Activated CD4-positive, alpha-beta T cell treated with anti-CD3 and anti-CD28 coated beads, Interleukin-2, Interleukin-4, amounts not matched to agents 100 ng/mL and 50 ng/mL, durations not matched to agents 16 hours and 8 hours (primary cell): ENCODE data around the gene PARD3.

ENCODE experiments used
- DNase-seq: peaks from one replicate; pipeline ENCODE4 v3.0.0-alpha.2; 2020; ENCODE audit warnings: low spot score

Gene PARD3

DNA sequence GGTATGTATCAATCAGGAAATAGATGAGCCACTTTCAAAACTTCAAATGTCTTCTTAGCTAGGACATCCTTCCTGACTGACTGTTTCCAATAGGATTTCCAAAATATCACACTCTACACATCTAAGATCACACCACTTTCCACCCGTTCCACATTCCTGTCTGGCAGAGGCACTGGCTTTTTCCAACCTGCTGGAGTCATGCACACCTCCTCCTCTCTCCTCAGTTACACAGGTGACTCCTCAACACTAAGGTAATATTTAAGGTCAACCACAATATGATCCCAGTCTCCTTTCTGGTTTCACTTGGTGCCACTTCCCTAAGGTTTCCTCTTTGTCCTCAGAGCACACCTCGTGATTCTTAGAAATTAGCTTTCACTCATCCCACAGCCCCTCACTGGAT is 196.5 kb downstream of the PARD3 start:
- DNase-seq: no peak

DNA sequence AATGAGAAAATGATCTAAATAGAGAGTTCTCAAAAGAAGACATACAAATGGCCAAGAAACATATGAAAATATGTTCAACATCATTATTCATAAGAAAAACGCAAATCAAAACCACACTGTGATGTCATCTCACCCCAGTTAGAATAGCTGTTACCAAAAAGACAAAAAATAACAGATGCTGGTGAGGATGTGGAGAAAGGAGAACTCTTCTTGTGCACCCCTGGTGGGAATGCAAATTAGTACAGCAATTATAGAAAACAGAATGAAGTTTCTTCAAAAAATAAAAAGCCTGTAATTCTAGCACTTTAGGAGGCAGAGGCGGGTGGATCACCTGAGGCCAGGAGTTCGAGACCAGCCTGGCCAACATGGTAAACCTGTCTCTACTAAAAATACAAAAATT is 199.3 kb downstream of the PARD3 start:
- no peak for DNase-seq

DNA sequence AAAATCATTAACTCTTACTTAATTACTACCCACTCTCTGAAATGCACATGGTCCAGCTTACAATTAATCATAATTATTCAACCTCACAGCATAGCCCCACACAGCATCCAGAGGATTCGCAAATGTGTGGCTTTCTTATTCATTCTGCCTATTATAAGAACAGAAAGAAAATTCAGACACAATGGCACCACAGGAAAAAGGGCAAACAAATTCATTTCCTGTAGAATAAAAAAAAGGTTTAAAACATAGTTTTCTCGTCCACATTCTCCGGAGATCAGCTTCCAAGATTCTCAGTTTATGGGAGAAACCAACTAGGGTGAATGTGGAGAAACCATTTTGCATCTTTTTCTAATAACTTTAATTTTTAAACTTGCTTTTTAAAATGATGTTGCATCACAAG is 201.6 kb downstream of the PARD3 start:
- DNase-seq: no peak

DNA sequence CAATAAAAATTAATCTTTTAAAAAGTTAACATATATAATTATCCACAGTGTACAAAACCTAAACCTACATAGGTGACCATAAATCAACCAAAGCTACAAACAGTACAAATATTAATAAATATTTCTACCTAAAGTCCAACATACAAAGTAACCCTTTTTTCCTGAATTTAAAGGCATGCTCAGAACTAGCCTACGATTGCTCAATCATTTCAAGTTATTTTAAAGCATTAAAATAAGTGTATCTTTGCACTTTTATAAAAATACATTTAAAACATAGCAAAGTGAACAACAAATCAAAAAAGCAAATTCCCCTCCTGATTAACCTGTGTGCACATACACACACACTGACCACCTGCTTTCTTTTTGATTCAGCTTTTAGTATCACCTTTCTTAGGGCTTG is 202.2 kb downstream of the PARD3 start:
- DNase-seq: no peak

DNA sequence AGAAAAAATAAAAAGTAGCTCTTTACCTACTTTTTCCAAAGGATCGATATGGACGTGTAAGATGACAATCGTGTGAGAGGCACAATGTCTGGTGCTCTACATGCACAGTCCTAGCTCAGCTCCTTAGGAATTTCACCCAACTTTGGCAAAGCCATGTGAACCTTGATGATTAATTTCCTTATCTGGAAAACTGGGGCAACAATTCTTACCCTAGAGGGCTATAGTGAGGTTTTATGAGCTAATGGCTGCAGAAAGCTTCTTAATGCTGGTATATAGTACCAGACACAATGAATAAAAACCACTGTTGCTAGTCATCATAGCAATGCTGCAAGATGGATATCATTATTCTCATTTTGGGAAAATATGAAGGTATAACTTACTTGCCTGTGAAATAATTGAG is 202.7 kb downstream of the PARD3 start:
- no peak for DNase-seq

DNA sequence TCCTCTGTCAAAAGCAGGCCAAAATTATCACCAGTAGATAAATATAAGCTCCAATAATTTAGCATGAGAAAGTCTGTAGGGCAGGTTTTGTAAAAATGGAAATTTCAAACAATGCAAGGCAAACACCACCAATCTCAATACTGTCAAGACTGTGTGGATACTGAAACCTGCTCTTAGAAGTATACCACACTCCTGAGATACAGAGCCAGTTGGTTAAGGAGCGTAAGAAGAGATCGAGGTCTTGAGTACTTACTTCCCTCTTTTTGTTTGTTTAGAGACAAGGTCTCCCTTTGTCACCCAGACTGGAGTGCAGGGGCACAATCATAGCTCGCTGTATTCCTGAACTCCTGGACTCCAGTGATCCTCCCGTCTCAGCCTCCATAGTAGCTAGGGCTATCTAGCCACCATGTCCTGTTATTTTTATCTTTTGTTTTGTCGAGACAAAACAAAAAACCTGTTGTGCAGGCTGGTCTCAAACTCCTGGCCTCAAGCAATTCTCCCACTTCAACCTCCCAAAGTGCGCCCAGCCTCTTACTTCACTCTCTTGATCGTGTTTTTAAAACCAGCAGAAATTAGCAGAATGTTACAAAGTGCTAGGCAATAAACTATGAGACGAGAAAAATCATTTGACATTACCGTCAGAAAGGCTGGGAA is 205.7 kb downstream of the PARD3 start:
- no peak for DNase-seq

DNA sequence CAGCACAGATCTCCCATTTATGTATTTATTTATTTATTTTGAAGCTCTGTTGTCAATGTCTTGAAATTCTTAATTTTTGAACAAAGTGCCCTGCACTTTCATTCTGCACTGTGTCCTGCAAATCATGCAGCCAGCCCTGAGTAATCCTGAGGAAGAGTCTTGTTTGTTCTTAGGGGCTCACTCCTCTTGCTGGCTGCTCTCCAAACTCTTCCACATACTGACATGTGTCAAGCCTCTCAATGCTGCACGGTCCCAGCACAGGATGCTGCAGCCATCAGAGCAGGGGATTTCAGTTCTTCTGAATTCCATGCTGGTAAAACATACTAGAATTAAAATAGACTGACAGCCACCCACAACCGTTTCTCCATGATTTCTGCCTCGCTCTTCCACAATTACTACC is 207.2 kb downstream of the PARD3 start:
- no peak for DNase-seq

DNA sequence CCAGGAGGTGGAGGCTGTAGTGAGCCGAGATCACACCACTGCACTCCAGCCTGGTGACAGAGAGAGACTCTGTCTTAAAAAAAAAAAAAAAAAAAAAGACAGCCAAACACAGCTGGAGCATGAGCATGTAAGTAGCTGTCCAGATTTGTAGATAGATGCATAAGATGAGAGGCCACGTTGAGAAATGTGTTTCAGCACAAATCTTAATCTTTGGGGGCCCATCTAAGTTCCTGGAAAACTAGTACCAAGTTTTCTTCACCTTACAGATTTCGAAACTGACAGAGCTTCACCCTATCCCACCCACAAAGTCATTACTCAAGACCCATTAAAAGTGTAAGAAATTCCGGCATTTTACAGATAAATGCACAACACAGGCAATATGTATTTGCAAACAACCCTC is 208.2 kb downstream of the PARD3 start:
- no peak for DNase-seq

DNA sequence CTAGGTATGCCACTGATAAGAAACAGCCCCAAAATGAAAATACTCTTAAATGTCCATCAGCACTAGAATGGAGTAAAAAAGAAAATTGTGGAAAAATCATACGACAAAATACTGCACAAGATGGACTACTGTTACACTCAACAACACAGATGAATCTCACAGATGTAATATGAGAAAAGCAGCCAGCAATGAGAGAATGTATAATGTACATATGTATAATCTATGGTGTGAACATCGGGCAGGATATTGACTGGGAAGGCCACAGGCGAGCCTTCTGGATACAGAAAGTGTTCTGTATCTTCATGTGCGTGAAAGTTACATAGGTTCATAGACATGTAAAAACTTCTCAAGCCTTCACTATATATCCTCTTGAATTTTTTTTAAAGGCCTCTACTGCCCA is 212.6 kb downstream of the PARD3 start:
- no peak for DNase-seq

DNA sequence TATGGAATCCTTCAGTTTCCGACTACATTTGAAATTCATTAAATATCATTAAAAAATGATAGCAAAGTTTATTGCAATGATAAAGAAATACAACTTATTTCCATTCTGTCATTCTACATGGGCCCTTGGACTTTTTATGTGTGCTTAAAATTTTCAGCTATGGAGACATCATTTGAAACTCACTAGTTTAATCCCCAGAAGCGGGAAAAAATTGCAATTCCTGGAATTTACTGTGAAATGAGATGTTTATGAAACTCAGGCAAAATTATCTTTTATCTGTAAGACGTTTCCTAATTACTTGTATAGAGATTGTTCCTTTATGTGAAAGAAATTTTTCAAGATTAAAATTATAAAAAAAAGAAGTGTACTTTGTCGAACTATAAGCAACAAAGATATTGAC is 213.4 kb downstream of the PARD3 start:
- no peak for DNase-seq

DNA sequence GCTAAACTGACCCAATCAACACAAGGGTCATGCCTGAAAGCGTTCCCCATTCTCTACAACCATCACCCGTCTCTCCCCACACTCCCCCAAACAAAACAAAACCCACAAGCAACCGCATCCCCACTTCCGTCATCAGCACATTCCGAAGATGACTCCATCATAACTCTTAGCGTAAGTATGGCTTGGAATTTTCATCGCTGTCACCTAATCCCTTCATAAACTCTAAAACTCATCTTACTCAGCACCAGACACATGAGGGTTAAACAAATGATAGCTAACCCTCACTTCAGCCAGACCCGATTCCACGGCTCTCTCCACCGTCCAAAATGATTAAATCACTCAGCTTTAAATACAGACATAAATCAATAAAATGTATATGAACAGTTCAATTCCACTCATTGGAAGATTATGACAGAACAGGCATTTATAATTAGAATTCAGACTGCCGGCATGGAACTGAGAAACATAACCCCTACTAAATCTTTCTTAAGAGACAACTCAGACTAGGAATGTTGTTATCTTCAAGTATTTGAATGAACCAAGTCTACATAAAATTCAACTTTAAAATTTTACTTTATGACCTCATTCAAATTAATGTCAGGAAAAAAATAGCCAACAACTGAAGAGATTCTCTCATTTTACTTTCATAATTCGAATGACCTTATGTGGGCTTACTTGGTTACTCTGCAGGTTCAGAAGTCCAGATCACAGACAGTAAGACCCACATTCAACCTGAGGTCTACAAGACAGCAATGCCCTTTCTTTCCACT is 215.9 kb downstream of the PARD3 start:
- no peak for DNase-seq

DNA sequence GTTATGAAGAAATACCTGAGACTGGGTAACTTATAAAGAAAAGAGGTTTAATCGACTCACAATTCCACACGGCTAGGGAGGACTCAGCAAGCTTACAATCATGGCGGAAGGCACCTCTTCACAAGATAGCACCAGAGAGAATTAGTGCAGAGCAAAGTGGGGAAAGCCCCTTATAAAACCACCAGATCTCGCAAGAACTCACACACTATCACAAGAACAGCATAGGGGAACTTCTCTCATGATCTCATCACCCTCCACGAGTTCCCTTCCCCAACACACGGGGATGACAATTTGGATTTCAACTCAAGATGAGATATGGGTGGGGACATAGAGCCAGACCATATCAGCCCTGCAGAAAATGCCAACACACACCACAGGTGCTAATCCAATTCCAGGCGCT is 218.7 kb downstream of the PARD3 start:
- no peak for DNase-seq

DNA sequence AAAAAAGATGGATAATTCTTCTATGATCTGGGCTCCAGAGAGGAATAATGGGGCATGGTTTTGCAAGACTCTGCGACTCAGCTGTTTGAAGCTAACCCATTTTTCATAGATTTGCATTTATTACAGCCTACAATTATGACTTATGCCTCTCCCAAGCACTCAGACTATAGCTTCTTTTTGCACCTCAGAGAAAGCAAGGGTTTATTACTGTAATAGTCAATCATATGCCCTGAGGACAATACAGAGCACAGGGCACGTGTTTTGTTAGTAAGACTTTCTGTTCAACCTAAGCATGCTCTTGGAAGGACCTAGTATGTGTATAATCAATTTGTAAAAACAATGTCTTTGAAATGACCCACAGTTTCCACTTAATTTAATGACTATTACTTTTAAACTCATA is 221.2 kb downstream of the PARD3 start:
- no peak for DNase-seq

DNA sequence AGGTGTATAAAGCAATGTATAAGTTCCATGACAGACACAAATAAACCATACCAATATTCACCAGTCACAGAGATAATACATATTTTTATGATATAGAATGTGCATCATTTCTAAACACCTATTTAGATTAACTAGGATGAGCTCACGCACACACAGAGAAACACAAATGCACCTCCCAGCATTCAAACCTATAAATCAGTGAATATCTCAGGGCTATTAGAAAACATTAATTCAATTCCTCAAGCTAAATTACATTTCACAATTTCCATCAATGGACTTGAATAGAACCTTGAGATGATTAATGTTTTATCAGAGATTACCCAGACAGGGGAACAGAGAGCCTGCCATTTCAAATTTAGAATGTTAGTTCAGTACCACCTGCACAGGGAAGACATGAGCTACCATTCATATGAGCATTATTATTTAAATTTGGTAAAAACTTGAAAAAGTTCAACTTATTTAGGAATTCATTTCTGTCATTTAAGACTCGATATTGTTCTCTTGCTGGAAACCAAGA is 221.7 kb downstream of the PARD3 start:
- no peak for DNase-seq

DNA sequence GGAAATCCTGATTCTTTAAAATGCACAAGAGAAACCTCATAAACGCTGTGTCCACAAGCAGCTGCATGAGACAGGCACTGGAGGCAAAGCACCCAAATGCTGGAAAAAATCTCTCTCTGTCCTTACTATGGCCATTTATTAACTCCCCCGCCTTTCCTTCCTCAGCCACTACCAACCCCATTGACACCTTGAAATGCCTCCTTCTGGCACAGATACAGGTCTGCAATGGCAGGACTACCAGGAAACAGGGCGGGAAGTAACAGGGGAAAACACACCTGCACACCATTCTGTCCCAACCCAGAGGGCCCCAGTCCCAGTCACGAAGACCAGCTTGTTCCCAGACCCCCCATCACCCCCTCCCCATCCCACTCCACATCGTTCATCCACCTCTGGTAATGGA is 224.3 kb downstream of the PARD3 start:
- DNase-seq: no peak

DNA sequence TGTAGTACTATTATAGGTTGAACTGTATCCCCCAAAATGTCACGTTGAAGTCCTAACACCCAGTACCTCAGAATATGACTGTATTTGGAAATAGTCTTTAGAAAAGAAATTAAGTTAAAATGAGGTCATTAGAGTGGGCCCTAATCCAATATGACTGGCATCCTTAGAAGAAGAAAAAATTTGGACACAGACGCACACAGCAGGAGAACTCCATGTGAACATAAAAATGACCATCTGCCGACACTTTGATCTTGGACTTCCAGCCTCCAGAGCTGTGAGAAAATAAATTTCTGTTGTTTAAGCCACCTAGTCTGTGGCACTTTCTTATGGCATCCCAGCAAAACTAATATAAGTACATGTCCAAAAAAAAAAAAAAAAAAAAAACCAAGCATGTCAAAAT is 225.8 kb downstream of the PARD3 start:
- DNase-seq: no peak

DNA sequence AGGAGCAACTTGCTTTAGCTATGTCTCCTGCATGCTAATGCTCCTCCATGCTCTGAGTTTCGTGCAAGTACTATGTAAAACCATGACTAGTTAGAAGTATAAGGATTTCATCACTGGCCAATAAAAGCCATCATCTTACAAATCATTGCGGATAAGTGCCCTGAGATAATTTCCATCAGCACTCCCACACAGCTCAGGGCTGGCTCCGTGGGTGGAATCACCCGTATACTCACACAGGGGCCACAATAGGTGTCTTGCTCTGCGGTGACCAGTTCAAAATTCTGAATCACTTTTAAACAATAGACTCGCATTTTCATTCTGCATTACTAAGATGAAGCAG is 227.4 kb downstream of the PARD3 start:
- no peak for DNase-seq

DNA sequence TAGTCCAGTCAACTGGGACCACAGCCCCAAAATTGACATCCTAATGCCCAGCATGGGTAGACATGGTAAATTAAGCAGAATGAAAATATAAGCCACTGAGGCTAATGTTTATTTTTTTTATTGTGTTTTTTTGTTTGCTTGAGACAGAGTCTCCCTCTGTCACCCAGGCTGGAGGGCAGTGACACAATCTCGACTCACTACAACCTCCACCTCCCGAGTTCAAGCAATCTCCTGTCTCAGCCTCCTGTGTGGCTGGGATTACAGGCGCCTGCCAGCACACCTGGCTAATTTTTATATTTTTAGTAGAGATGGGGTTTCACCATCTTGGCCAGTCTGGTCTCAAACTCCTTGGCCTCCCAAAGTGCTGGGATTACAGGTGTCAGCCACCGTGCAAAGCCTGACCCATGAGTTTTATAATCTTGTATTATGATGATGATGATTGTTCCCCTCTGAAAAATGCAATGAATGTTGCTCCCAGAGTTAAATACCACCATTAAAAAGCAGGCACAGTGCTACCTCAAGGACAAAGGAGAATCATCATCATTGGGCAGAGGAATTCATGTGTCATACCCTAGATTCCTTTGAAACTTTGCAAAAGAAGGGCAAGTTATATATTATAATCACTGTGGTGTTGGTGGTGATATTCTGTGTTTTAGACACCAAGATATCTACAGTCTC is 228.0 kb downstream of the PARD3 start:
- no peak for DNase-seq

DNA sequence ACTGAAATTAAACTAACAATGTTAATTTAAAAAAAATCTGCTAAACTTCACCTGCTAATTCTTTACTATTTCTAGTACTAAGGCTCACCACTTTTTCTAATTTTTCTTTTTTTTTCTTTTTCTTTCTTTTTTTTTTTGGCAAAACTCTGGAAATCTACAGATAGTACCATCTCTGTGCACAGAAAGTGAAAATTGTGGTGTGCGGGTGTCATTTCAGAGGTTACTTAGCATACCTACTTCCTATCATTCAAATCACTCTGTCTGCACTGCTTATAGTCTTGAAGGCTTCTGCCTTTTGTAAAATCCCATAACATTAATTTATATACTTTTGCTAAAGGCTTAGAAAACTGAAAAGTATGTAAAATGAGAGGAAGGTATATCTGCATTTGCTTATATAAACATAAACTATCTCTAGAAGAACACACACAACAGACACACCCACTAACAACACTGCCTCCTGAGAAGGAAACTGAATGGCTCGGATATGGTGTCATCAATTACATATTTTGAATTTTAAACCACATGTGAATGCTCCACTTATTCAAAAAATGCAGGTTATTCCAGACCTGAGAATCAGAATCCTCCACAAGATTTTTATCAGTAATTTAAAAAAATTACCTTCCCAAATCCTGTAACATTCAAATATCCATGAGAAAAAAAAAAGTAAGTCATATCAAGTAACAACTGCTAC is 229.5 kb downstream of the PARD3 start:
- no peak for DNase-seq

DNA sequence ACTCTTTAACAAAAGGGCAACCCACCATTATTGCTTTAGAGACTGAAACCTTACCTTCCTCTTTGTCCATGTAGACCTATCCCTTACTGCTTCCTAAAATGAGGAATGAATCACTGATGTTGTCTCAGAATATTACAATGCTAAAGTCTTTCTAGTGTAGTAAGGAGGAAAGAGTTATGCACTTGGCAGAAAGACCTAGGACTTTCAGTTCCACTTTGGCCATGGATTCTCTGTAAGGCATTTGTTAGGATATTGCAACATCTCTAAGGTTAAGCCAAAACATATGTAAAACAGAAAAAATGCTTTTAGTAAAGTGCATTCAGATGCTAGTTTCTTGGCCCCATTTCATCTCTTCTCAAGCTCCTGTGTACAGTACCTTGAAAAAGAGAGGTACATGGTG is 230.9 kb downstream of the PARD3 start:
- DNase-seq: no peak

DNA sequence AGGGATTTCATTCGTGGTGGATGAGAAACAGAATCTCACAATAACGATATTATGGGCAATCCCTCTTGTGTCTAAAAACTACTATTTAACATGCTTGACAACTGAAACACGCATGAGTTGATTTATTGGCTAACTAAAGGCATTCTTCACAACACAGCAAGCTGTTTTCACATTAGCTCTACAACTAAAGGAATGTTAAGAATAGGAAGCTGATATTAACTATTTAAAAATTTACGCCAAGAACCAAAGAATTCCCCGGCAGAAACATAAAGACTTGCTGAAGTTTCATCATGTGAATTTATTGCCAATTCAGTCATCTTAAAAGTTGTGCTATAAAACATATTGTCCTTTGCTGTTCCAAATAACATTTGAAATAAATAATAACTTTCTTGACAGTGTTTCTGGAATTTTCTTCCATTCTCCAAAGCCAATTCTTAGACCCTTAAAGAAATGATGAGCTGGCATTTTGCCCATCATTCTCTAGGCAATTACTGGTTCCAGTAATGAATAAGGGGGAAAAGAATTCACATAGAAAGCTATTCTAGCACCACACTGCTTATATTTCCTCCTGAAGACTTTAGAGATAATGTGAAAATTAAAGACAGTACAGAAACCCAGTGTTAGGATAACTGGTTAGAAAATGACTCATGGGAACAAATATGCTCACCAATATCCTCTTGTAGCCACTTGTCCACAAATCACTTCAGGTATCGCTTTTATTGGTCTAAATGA is 233.1 kb downstream of the PARD3 start:
- DNase-seq: no peak

DNA sequence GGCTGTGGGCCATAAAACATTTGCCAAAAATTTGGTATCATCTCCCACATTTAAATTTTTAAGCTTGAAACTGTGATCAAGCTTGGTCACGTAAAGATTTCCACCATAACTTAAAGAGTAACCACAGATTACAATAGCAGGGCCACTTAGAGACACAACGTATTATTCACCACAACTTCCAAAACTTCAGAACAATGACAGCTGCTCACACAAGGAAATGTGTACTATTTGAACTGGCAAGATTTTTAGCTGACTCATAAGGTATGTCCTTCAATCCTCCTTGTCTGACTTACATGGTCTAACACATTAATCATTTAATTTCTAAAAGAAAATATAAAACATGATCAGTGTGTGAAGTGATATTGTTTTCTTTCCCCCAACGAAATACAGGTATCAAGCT is 234.5 kb downstream of the PARD3 start:
- no peak for DNase-seq
